ENCODE data around the gene TTN.

Gene TTN

DNA sequence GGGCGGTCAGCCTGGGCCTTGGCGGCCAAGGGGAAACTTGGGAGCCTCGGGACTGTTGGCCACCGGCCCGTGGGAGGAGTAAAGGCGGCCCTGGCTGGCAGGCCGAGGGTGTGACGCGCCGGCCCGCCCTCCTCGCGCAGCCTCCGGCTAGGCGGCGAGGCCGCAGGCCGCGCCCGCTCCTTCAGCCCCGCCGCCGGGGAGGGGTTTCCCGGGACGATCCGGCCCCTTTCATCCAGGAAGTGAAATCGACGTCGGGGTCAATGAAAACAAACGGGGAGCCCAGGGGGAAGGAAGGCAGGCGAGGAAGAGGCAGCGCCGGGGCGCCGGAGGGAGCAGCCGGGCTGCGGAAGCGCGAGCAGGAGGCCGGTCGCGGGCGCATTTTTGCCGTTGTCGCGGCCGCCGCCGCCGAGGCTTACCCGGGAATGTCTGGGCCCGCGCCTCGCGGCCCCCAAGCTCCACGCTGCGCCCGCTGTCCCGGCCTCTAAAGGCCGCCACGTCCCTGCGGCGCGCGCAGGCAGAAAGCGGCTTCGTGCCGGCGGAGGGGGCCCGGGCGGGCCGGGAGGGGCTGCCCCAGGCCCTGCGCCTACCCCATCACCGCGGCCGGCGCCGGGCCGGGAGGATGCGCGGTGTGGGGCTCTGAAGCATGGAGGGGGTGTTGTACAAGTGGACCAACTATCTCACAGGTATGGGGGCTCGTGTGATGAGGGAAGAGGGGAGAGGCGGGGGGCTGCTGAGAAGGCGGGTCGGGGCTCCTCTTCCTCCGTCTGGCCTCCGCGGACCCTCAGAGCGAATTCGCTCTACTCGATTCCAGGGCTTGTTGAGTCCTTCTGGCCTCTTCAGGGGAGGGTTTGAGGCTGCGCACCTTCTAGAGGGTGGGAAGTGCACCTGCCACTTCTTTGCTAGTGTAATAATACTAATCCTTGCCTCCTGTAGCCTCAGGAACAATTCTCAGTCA lies 326.7 kb downstream of the TTN start, which contains the start of gene PLEKHA3:
TSS of gene PLEKHA3 (plus strand) at position 231 of the 955 bp plus-strand sequence. CDS start at position 644, 413 bp downstream.
- peak; percentile 88 for DNase-seq

DNA sequence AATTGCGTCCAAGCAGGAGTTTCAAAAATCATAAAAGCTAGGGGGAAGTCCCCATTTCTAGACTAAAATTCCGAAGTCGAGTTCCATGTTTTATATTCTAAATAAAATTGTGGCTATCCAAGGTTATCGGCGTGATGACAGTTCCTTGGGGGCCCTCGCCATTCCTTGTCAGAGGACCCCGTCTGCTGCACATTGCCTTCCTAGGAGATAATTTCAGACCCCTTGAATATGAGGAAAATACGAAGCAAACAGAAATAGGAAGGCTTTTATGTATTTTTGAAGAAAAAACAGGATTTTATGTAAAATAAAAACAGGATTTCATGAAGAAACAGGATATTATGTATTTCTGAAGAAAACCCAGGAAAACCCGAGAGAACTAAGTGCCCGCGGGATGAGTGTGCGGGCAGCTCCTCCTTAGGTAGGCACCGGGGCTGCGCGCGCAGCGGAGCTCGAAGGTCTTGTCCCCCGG lies 327.4 kb downstream of the TTN start:
- no peak for DNase-seq

GRCh38 chr2:178479275-178479616 lies 328.0 kb downstream of the TTN start:
- DNase-seq, result no peak

DNA sequence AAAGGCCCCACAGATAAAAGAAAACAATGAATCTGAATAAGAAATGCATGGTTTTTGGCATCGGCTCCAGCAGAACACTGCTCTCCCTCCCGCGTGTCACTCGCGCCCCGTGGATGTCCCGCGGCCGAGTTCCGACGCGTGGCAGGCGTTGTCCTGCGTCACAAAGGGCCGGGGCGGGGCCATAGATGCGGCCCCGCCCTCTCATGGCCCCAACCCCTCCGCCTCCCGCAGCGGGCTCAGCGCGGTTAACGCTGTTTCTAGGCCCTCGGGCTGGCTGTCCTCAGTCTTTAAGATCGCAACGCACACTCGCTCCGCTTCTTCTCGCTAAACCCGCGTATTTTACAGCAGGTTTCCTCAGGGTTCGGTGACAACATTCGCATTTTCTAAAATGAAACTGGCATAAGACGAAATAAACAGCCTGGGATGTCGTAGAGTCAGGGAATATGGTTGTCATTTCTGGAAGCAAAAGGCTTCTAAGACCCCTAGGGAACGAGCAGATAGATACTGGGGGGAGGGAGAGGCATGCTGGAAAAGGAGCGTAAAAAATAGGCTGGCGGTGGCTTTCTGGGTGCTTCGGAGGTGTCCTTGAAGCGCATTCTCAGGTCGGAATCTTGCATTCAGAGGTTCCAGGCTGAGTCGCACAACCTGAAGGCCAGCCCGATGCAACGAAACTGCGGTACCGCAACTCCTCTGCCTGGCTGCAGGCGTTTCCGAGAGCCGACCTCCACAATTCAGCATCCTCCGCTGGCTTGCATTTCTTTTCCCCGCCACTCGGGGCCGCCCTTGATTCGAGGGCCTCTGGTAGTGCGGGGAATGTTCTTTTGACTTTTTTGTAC lies 328.6 kb downstream of the TTN start, which contains the start of gene FKBP7:
TSS of gene FKBP7 (minus strand) at position 162 of the 836 bp plus-strand sequence. CDS start at position 61, 101 bp downstream.
- peak; percentile 90 for DNase-seq

- DNase-seq, result peak; percentile 8
Measured at GRCh38 chr2:178478130-178478438, 329.1 kb downstream of the TTN start.

DNA sequence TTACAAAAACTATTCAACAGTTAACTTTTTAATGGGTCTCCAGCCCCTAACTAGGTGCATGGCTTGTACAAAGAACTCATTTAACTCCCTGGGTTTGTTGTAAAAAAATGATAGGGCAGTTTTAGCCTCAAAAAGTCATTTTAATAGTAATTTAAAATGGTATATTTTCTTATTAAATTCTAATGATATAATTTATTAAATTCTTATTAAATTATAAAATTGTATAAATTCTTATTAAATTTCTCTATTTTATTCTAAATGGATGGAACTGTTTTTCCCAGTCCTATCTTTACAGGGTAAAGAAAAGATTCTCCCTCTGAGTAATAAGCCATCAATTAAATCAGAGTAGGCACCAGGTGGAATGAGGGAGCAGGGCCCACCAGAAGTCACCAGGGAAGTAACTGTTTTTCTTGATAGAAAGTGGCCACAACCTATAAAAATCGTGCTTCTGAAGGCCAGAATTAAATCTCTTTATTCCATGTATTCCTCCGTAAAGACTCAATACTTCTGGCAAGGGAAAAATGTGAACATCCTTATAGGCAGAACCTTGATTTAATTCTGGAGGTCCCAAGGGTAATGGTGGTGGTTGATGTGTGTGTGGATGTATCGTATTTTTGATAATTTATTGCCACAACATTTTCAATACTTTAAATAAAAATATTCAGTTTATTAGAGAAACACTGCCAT lies 329.6 kb downstream of the TTN start:
- DNase-seq, result no peak

GRCh38 chr2:178476477-178476876 lies 330.7 kb downstream of the TTN start:
- no peak for DNase-seq
